HepG2 (cell line): Measurements from ENCODE around the gene ACP7. TPM values are rescaled to one million over a fixed set of nuclear protein-coding genes. Genes with fewer than 3 reads are reported as not detected.

Experiments used
- ATAC-seq: fragments of 200-7000 bp; cut with Tn5 transposase; 3 replicates; pipeline ENCODE4 v1.9.1; 2020; ENCODE audit warnings: mild to moderate bottlenecking, moderate library complexity
- BruUV-seq: library from RNA; stranded (reverse); fragments of 400-500 nt; replicated peaks from 2 replicates; lab custom pipeline; 2021; lab: Mats Ljungman, UMichigan
- CTCF ChIA-PET: fragments of 300-600 bp; formaldehyde crosslinking; extraction: SDS; loops from one replicate; lab custom pipeline; 2021; ENCODE audit warnings: low total read pairs, inconsistent platforms, low intra/inter-chr PET ratio; lab: Yijun Ruan, JAX
- POLR2A ChIA-PET: fragments of 350-600 bp; sonication (Branson Sonifier 250); formaldehyde crosslinking; loops from one replicate; lab custom pipeline; 2020; ENCODE audit warnings: antibody characterized with exemption, inconsistent platforms; lab: Yijun Ruan, JAX
- DNase-seq: peaks from one replicate; pipeline ENCODE4 v3.0.0-alpha.2; 2015; ENCODE audit warnings: low spot score
- FAIRE-seq: peaks from 3 replicates; lab custom pipeline; 2011; peaks lifted over from hg19 to GRCh38; lab: Jason Lieb, UNC
- H2AFZ ChIP-seq: one replicate; pipeline ENCODE4 v1.6.1; 2011; ENCODE audit warnings: low read length, inconsistent platforms
- H3K27ac ChIP-seq: fragments of 300-600 bp; 3 replicates; pipeline ENCODE4 v1.8.0; 2011; ENCODE audit warnings: mixed run types, mild to moderate bottlenecking, mixed read lengths, low read length, inconsistent platforms; ENCODE audit not compliant: insufficient read depth; ENCODE audit errors: extremely low read length
- H3K27me3 ChIP-seq, 2 experiments: fragments of 200-600 bp in 1 of 2; 2 replicates in 1 of 2; 3 replicates in 1 of 2; pipeline versions ENCODE4 v1.6.0 to v1.8.0; 2011; ENCODE audit warnings: low read length in 2 of 2, mild to moderate bottlenecking in 2 of 2, moderate library complexity in 2 of 2, inconsistent platforms in 1 of 2; ENCODE audit not compliant: insufficient read depth in 2 of 2, control insufficient read depth in 1 of 2
- H3K36me3 ChIP-seq, 2 experiments: fragments of 200-600 bp in 1 of 2; replicated peaks in 1 of 2; 2 replicates in 1 of 2; 3 replicates in 1 of 2; pipeline versions ENCODE4 v1.5.1 to v1.8.0; 2011; ENCODE audit warnings: low read length in 2 of 2, inconsistent platforms in 1 of 2; ENCODE audit not compliant: insufficient read depth in 2 of 2, control insufficient read depth in 1 of 2
- H3K4me1 ChIP-seq: 2 replicates; pipeline ENCODE4 v1.5.1; 2012; ENCODE audit warnings: low read length, inconsistent platforms; ENCODE audit not compliant: insufficient read depth
- H3K4me2 ChIP-seq: 2 replicates; pipeline ENCODE4 v1.6.0; 2011; ENCODE audit warnings: low read depth, low read length, inconsistent platforms
- H3K4me3 ChIP-seq, 3 experiments: fragments of 200-600 bp in 1 of 3; sonication (generic), shearing (Covaris generic) in 1 of 3; replicated peaks in 1 of 3; 2 replicates each; pipeline ENCODE4 v1.5.1; 2011 to 2016; ENCODE audit warnings: low read length in 3 of 3, inconsistent platforms in 2 of 3, low read depth in 2 of 3, mild to moderate bottlenecking in 2 of 3, control low read depth in 1 of 3, mixed read lengths in 1 of 3; ENCODE audit not compliant: insufficient read depth in 1 of 3
- H3K79me2 ChIP-seq: one replicate; pipeline ENCODE4 v1.6.1; 2011; ENCODE audit warnings: low read length, inconsistent platforms; ENCODE audit not compliant: insufficient read depth
- H3K9ac ChIP-seq: 2 replicates; pipeline ENCODE4 v1.6.0; 2011; ENCODE audit warnings: mild to moderate bottlenecking, low read depth, low read length, inconsistent platforms; ENCODE audit not compliant: insufficient read depth
- H3K9me3 ChIP-seq: 2 replicates; pipeline ENCODE4 v1.5.1; 2012; ENCODE audit warnings: mild to moderate bottlenecking, low read length
- H4K20me1 ChIP-seq: 2 replicates; pipeline ENCODE4 v1.6.0; 2011; ENCODE audit warnings: inconsistent platforms, mild to moderate bottlenecking, low read length, moderate library complexity; ENCODE audit not compliant: insufficient read depth
- ARID2 ChIP-seq: sonication (generic); formaldehyde crosslinking; IDR thresholded peaks from 2 replicates; pipeline ENCODE4 v1.8.1; 2022; ENCODE audit warnings: mild to moderate bottlenecking, missing genetic modification reagents, borderline replicate concordance
- GATAD2A ChIP-seq: IDR thresholded peaks from 2 replicates; pipeline ENCODE4 v1.6.1; 2016
- HDAC6 ChIP-seq: fragments of 200-600 bp; sonication (generic); IDR thresholded peaks from 2 replicates; pipeline ENCODE4 v1.7.0; 2017; ENCODE audit warnings: mild to moderate bottlenecking, antibody characterized with exemption, low read length, low read depth
- HNRNPUL1 ChIP-seq: fragments of 200-400 bp; formaldehyde crosslinking; IDR thresholded peaks from 2 replicates; pipeline ENCODE4 v1.6.1; 2017; ENCODE audit warnings: low read depth, mild to moderate bottlenecking, low read length, moderate library complexity
- ISL2 ChIP-seq: sonication (generic); formaldehyde crosslinking; IDR thresholded peaks from 2 replicates; pipeline ENCODE4 v1.5.0; 2020; ENCODE audit warnings: missing genetic modification reagents
- MBNL3 ChIP-seq: fragments of 250-450 bp; sonication (Bioruptor Pico); conservative IDR thresholded peaks from 2 replicates; pipeline ENCODE4 v1.8.0; 2022; ENCODE audit warnings: mild to moderate bottlenecking, inconsistent platforms
- NONO ChIP-seq, 2 experiments: fragments of 450-650 bp in 1 of 2; sonication (generic) in 1 of 2; formaldehyde crosslinking in 1 of 2; IDR thresholded peaks in 1 of 2; conservative IDR thresholded peaks in 1 of 2; 2 replicates each; pipeline versions ENCODE4 v1.6.1 to v1.8.0; 2017 to 2022; ENCODE audit warnings: mild to moderate bottlenecking in 1 of 2, missing genetic modification reagents in 1 of 2, moderate library complexity in 1 of 2
- PAXIP1 ChIP-seq: sonication (generic); formaldehyde crosslinking; conservative IDR thresholded peaks from 2 replicates; pipeline ENCODE4 v1.4.0; 2020; ENCODE audit warnings: mild to moderate bottlenecking, missing genetic modification reagents, moderate library complexity
- SNAPC5 ChIP-seq: sonication (generic); formaldehyde crosslinking; IDR thresholded peaks from 2 replicates; pipeline ENCODE4 v1.8.1; 2023; ENCODE audit warnings: mild to moderate bottlenecking, missing genetic modification reagents, borderline replicate concordance
- ZNF138 ChIP-seq: sonication (generic); formaldehyde crosslinking; IDR thresholded peaks from 2 replicates; pipeline ENCODE4 v1.5.0; 2020; ENCODE audit warnings: mild to moderate bottlenecking, low read depth, missing genetic modification reagents
- ZNF253 ChIP-seq: sonication (generic); formaldehyde crosslinking; IDR thresholded peaks from 2 replicates; pipeline ENCODE4 v1.8.0; 2022; ENCODE audit warnings: mild to moderate bottlenecking, missing genetic modification reagents, borderline replicate concordance
- WGBS: methylation state at CpG from one replicate; pipeline ENCODE4 v1.1.6; 2017; ENCODE audit warnings: low lambda C conversion rate; 5-methylcytosine and 5-hydroxymethylcytosine counted together
- in situ Hi-C: cut with HindIII; loops from 2 replicates; pipeline ENCODE4 v1.10.0; 2017; ENCODE audit warnings: low pct_unique_long_range_greater_than_20kb; ENCODE audit not compliant: extremely low pct_ligation_motif_present
- intact Hi-C: fragments of 100-400 bp; cut with micrococcal nuclease; formaldehyde crosslinking; loops from one replicate; pipeline ENCODE4 v1.10.0; 2022; ENCODE audit not compliant: unreplicated experiment
- polyA plus RNA-seq, 8 experiments: library from polyadenylated mRNA; depleted of rRNA in 3 of 8; stranded (reverse) in 7 of 8; unstranded in 1 of 8; fragments of >200 nt; fragmentation: Illumina TruSeq in 4 of 8; extraction: Trizol in 4 of 8; gene quantifications; 2 replicates each; pipeline versions ENCODE4 v1.2.1 to v1.2.3, GENCODE V29; 2011 to 2016; ENCODE audit warnings: low read depth in 4 of 8, missing spikeins in 1 of 8, mixed read lengths in 1 of 8; ENCODE audit not compliant: insufficient read depth in 1 of 8
- total RNA-seq, 5 experiments: library from RNA; depleted of rRNA; stranded (reverse); fragments of >200 nt; fragmentation: Illumina TruSeq; extraction: Trizol; gene quantifications; 2 replicates each; pipeline ENCODE4 v1.2.3, GENCODE V29; 2016; ENCODE audit warnings: low read depth in 1 of 5
- TF ChIP-seq, protein P1 (sequence below): sonication (generic); formaldehyde crosslinking; IDR thresholded peaks from 2 replicates; pipeline ENCODE4 v1.8.1; 2023; ENCODE audit warnings: mild to moderate bottlenecking, inconsistent platforms, moderate library complexity, missing genetic modification reagents, borderline replicate concordance
- TF ChIP-seq, protein P2 (sequence below): sonication (generic); formaldehyde crosslinking; IDR thresholded peaks from 2 replicates; pipeline ENCODE4 v1.5.0; 2020; ENCODE audit warnings: missing genetic modification reagents, mild to moderate bottlenecking, borderline replicate concordance
- TF ChIP-seq, protein P3 (sequence below): sonication (generic); formaldehyde crosslinking; IDR thresholded peaks from 2 replicates; pipeline ENCODE4 v1.4.0; 2020; ENCODE audit warnings: mild to moderate bottlenecking, missing genetic modification reagents

The ACP7 gene
- total and polyA plus RNA-seq, 2 of the 13 experiments (the other 11 are each of a cell fraction or from before 2014, with no cell fraction given), result not detected

DNA sequence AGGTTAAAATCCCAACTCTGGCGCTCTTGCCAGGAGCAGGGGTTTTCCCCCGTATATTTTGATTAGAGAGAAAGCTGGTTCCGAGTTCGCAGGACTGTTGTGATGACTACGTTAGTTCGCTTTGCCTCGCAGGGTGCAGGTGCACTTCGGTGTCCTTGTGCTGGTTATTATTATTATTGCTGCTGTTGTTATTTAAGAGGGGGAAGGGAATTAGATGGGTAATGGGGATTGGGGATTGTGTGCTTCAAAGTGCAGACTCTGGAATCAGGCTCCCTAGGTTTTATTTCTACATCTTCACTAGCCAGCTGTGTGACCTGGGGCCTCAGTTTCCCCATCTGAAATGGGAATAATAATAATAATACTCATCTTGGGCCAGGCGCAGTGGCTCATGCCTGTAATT, 15.2 kb downstream of the ACP7 start (continued):
- TF ChIP-seq HDAC6 (no peak), GATAD2A (CRISPR knock-in tag) (no peak), ARID2 (no peak)
- TF ChIP-seq, all 625 proteins: peak for 0

- intact Hi-C loops (no loop called here), in situ Hi-C loops (no loop called here)
- Histone ChIP-seq H2AFZ (no peak overlapping the region), H3K4me2 (no peak overlapping the region), H4K20me1 (no peaks in the 10 kb centered on the region), H3K79me2 (no peaks in the 10 kb centered on the region), H3K9me3 (no peaks in the 10 kb centered on the region), H3K9ac (no peak overlapping the region), H3K4me1 (peaks cover 17% of the 10 kb centered on the region), H3K4me3 (no peak overlapping the region), H3K27me3 (no peaks in the 10 kb centered on the region), H3K36me3 (no peaks in the 10 kb centered on the region), H3K27ac (no peak overlapping the region)
- no peak for DNase-seq
- ChIA-PET CTCF (no interaction called here), POLR2A (no interaction called here)
- BruUV-seq, result no TSS peak
- no peak for FAIRE-seq
- WGBS, result 66% methylated on average over 8 of the region's 19 CpGs
- no peak for ATAC-seq
- TF ChIP-seq PAXIP1 (CRISPR knock-in tag), result no peak
- TF ChIP-seq, protein P1, sequence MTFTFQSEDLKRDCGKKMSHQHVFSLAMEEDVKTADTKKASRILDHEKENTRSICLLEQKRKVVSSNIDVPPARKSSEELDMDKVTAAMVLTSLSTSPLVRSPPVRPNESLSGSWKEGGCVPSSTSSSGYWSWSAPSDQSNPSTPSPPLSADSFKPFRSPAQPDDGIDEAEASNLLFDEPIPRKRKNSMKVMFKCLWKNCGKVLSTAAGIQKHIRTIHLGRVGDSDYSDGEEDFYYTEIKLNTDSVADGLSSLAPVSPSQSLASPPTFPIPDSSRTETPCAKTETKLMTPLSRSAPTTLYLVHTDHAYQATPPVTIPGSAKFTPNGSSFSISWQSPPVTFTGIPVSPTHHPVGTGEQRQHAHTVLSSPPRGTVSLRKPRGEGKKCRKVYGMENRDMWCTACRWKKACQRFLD (CRISPR knock-in tag), result no peak
- no peak for TF ChIP-seq NONO (IDR thresholded peaks at IDR 0.05)
- TF ChIP-seq NONO (CRISPR knock-in tag; conservative IDR thresholded peaks at IDR 0.05), result no peak
- TF ChIP-seq, protein P2, sequence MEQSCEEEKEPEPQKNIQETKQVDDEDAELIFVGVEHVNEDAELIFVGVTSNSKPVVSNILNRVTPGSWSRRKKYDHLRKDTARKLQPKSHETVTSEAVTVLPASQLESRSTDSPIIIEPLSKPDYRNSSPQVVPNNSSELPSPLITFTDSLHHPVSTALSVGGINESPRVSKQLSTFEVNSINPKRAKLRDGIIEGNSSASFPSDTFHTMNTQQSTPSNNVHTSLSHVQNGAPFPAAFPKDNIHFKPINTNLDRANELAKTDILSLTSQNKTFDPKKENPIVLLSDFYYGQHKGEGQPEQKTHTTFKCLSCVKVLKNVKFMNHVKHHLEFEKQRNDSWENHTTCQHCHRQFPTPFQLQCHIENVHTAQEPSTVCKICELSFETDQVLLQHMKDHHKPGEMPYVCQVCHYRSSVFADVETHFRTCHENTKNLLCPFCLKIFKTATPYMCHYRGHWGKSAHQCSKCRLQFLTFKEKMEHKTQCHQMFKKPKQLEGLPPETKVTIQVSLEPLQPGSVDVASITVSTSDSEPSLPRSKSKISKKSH (CRISPR knock-in tag), result no peak
- TF ChIP-seq MBNL3 (CRISPR knock-in tag), result no peak
- no peak for TF ChIP-seq ZNF253 (CRISPR knock-in tag)
- no peak for TF ChIP-seq HNRNPUL1
- TF ChIP-seq, protein P3, sequence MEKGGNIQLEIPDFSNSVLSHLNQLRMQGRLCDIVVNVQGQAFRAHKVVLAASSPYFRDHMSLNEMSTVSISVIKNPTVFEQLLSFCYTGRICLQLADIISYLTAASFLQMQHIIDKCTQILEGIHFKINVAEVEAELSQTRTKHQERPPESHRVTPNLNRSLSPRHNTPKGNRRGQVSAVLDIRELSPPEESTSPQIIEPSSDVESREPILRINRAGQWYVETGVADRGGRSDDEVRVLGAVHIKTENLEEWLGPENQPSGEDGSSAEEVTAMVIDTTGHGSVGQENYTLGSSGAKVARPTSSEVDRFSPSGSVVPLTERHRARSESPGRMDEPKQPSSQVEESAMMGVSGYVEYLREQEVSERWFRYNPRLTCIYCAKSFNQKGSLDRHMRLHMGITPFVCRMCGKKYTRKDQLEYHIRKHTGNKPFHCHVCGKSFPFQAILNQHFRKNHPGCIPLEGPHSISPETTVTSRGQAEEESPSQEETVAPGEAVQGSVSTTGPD (CRISPR knock-in tag), result no peak
- TF ChIP-seq ZNF138 (CRISPR knock-in tag), result no peak
- TF ChIP-seq SNAPC5 (CRISPR knock-in tag), result no peak
- no peak for TF ChIP-seq ISL2 (CRISPR knock-in tag)
Measured at GRCh38 chr19:39100500-39101166, 16.5 kb downstream of the ACP7 start.
